ENCODE results near the gene F11R. TPM values are rescaled to one million over a fixed set of nuclear protein-coding genes. Genes with fewer than 3 reads are reported as not detected.
A peak's percentile ranks its signal among the peaks of the same experiment; 100 is the strongest.

The F11R gene
- total RNA-seq, 1 donor from 2014 or later, result 87.0 TPM

DNA sequence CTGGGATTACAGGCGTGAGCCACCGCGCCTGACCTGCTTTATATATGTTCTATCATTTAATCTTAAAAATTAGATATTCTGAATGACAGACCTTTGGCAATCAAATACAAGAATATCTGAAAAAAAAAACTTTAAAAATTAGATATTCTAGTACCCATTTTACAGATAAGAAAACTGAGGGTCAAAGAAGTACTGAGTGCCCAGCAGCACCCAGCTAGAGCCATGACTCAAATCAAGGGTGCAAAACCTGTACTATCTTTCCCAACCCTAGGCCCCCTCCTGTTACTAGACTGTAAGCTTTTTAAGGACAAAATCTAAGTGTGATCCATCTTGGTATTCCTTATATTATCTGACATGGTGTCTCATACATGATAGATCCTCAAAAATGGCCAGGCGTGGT is 40.5 kb upstream of the F11R start:
- H3K4me3 ChIP-seq (ENCODE audit: low read depth, low read length), result no peak overlapping the region
- TF ChIP-seq, protein P1, sequence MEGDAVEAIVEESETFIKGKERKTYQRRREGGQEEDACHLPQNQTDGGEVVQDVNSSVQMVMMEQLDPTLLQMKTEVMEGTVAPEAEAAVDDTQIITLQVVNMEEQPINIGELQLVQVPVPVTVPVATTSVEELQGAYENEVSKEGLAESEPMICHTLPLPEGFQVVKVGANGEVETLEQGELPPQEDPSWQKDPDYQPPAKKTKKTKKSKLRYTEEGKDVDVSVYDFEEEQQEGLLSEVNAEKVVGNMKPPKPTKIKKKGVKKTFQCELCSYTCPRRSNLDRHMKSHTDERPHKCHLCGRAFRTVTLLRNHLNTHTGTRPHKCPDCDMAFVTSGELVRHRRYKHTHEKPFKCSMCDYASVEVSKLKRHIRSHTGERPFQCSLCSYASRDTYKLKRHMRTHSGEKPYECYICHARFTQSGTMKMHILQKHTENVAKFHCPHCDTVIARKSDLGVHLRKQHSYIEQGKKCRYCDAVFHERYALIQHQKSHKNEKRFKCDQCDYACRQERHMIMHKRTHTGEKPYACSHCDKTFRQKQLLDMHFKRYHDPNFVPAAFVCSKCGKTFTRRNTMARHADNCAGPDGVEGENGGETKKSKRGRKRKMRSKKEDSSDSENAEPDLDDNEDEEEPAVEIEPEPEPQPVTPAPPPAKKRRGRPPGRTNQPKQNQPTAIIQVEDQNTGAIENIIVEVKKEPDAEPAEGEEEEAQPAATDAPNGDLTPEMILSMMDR (IDR thresholded peaks at IDR 0.05; ENCODE audit: insufficient read depth, low read length, poor library complexity, severe bottlenecking), result no peak
- DNase-seq (ENCODE audit: low read depth), result no peak
- H3K36me3 ChIP-seq (ENCODE audit: control insufficient read depth, insufficient read depth, low read length), result no peaks in the 10 kb centered on the region
- H3K27me3 ChIP-seq (ENCODE audit: control insufficient read depth, insufficient read depth, low read length), result no peaks in the 10 kb centered on the region

DNA sequence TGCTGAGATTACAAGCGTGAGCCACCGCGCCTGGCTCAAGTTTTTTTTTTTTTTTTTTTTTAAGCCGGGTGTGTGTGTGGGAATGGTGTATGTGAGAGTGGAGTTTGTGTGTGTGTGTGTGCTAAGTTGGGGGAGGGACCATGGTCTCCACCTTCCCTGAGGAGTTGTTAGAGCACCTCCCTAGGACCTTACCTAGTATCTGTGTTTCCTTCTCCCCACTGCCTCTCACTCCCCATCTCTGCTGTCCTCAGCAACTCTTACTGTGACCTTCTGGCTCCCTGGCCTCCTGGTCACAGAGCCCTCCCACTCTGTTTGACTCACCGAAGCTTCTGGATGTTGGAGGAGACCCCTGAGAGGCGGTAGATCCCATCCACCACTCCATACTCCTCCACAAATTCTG is 38.3 kb upstream of the F11R start:
- Histone ChIP-seq H3K4me3 (ENCODE audit: low read depth, low read length) (no peak overlapping the region), H3K27me3 (ENCODE audit: control insufficient read depth, insufficient read depth, low read length) (no peaks in the 10 kb centered on the region), H3K36me3 (ENCODE audit: control insufficient read depth, insufficient read depth, low read length) (no peaks in the 10 kb centered on the region)
- TF ChIP-seq, protein P1 (IDR thresholded peaks at IDR 0.05; ENCODE audit: insufficient read depth, low read length, poor library complexity, severe bottlenecking), result no peak
- no peak for DNase-seq (ENCODE audit: low read depth)

DNA sequence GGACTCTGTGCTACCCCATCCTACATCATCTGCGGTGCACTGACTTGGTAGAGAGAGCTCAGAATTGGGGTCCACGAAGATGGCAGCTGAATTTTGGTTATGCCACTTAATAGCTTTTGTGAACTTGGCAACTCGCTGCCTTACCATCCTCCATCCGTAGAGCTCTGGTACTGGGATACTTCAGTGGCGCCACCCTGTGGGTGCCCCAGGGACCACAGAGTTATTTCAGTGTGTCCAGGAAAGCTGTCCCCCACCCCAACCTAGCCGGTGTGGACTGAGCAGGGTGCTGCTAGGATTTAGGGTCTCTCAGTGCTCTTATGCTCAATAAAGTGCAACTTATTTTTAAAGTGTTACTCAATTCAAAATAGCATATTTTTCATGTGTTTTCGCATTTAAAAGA is 33.9 kb upstream of the F11R start:
- H3K36me3 ChIP-seq (ENCODE audit: control insufficient read depth, insufficient read depth, low read length), result no peaks in the 10 kb centered on the region
- TF ChIP-seq, protein P1 (IDR thresholded peaks at IDR 0.05; ENCODE audit: insufficient read depth, low read length, poor library complexity, severe bottlenecking), result peak; percentile 2
- no peaks in the 10 kb centered on the region for H3K27me3 ChIP-seq (ENCODE audit: control insufficient read depth, insufficient read depth, low read length)
- no peak overlapping the region for H3K4me3 ChIP-seq (ENCODE audit: low read depth, low read length)
- DNase-seq (ENCODE audit: low read depth), result no peak

DNA sequence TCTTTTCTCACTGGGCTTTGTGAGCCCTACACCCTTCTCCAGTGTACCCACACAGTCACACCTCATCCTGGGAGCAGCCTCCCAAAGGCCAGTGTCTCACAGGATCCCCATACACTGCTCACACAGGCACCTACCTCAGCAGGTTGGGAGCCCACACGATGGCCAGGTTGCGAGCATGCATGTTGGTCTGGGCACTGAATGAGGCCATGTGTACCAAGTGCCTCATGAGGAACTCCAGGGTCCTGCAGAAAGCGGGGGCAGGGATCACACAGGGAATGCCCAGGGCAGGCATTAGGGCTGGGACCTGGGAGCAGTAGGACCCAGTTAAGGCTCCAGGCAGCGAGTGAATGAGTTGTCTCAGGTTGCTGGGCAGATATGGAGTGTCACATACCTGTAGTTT is 33.3 kb upstream of the F11R start:
- no peaks in the 10 kb centered on the region for H3K36me3 ChIP-seq (ENCODE audit: control insufficient read depth, insufficient read depth, low read length)
- DNase-seq (ENCODE audit: low read depth), result no peak
- H3K27me3 ChIP-seq (ENCODE audit: control insufficient read depth, insufficient read depth, low read length), result no peaks in the 10 kb centered on the region
- TF ChIP-seq, protein P1 (IDR thresholded peaks at IDR 0.05; ENCODE audit: insufficient read depth, low read length, poor library complexity, severe bottlenecking), result no peak
- no peak overlapping the region for H3K4me3 ChIP-seq (ENCODE audit: low read depth, low read length)

DNA sequence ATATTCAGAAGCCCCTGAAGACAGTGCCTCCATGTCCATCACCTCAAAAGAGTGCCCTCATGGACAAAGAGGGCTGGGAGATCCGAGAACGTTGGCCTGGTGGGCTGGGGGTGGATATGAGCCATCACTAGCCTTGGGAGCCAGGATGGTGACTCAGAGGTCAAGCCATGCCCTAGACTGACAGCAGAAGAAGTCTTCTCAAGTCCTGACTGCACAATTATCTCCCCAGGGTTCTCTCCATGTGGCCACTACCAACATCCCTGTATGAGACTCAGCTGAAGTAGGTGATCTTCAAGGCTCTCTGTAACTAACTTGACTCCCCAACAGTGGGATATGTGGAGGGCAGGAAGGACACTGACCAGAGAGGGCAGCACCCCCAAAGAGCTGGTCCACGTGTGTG is 31.9 kb upstream of the F11R start:
- TF ChIP-seq, protein P1 (IDR thresholded peaks at IDR 0.05; ENCODE audit: insufficient read depth, low read length, poor library complexity, severe bottlenecking), result no peak
- no peaks in the 10 kb centered on the region for H3K27me3 ChIP-seq (ENCODE audit: control insufficient read depth, insufficient read depth, low read length)
- DNase-seq (ENCODE audit: low read depth), result no peak
- no peaks in the 10 kb centered on the region for H3K36me3 ChIP-seq (ENCODE audit: control insufficient read depth, insufficient read depth, low read length)
- no peak overlapping the region for H3K4me3 ChIP-seq (ENCODE audit: low read depth, low read length)

DNA sequence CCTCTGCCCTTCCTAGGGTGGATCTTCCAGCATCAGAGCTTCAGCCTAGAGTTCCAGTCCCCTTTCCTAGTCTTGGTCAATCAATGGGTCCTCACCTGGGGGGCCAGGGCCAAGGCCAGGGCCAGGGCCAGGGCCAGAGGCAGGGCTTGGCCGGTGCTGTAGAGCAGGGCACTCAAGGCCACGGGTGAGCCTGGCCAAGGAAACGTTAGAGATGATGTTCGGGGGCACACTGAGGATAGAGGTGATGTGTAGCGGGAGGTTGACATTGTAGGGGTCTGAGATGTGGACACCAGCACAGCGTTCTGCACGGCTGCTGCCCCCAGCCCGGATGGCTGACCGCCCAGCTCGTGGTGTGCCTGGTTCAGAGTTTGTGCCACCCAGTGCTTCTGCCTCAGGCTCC is 30.3 kb upstream of the F11R start:
- TF ChIP-seq, protein P1 (IDR thresholded peaks at IDR 0.05; ENCODE audit: insufficient read depth, low read length, poor library complexity, severe bottlenecking), result no peak
- no peak for DNase-seq (ENCODE audit: low read depth)
- H3K4me3 ChIP-seq (ENCODE audit: low read depth, low read length), result no peak overlapping the region
- no peaks in the 10 kb centered on the region for H3K27me3 ChIP-seq (ENCODE audit: control insufficient read depth, insufficient read depth, low read length)
- H3K36me3 ChIP-seq (ENCODE audit: control insufficient read depth, insufficient read depth, low read length), result no peaks in the 10 kb centered on the region

Measured in kidney epithelial cell (primary cell).